Stimulated activated CD4-positive, alpha-beta T cell treated with anti-CD3 and anti-CD28 coated beads, Interleukin-4, amount 100 ng/mL, for 48 hours (primary cell): Measurements from ENCODE around the gene TMC3.
A peak's percentile ranks its signal among the peaks of the same experiment; 100 is the strongest.

Experiments used
- DNase-seq, 2 donors: peaks; one replicate each; pipeline ENCODE4 v3.0.0-alpha.2; 2020; ENCODE audit warnings: low read depth in 2 of 2

The TMC3 gene

DNA sequence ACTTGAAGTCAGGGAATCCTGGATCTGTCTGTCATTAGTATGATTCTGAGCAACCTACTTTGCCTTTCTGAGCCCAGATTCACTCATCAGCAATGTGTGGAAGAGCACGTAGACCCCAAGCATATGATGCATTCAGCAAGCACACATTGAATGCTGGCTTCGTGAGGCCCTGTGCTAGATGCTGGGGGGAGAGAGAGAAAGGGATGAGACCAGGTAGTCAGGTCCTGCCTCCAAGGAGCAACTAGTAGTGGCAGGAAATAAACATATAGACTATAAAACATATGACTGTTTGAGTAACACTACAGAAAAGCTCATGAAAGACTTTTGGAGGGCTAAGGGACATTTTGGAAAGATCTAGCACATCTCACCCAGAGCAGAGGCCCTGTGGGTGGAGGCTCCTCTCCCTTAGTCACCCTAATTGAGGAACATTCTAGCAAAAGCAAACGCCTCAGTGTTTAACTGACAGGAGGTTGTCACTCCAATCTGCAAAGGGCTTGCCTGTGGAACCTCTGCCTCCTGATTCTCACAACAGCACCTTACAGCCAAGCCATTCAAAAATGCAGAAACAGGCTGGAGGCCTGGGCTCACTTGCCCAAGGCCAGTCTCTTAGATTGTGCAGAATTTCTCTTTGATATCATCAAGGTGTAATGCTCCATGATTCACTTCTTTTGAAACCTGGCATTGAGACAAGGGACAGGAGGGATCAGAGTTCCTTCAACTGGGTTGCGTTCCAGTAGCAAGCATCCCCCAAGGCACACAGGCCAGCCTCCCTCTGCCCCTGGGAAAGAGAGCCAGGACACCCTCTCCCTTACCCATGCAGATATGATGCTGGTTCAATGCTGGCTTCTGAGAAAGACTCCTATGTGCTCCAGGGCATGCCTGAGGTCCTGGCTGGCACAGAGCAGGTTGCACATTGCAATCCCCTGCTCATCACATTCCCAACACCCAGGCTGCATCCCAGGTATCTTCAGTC, 76.1 kb downstream of the TMC3 start:
- DNase-seq: no peak

DNA sequence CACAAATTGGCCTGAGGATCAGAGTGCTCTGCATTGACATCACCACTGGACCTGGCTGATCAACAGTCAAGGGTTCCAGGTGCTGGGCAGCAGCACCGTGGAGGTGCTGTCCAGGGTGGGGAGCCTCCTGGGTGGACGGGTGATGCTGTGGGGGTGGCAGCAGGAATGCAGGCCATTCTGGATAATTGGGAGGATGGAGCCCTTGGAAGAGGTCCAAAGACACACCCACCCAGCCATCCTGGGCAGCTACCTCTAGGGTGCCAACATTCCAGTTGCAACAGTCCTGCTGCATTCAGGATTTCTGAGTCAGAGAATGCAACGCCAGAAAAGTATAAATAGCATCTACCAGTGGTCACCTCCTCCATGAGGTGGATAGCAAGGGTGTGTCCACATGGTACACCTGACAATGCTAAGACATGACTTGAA, 76.9 kb downstream of the TMC3 start:
- DNase-seq: no peak

- peak in 1 of 2 donors; percentile 69 for DNase-seq
Observed at GRCh38 chr15:81296673-81297072, 77.3 kb downstream of the TMC3 start.

- no peak for DNase-seq
Observed at GRCh38 chr15:81296186-81296585, 77.8 kb downstream of the TMC3 start.

GRCh38 chr15:81295486-81296121, 78.4 kb downstream of the TMC3 start:
- DNase-seq: no peak

DNA sequence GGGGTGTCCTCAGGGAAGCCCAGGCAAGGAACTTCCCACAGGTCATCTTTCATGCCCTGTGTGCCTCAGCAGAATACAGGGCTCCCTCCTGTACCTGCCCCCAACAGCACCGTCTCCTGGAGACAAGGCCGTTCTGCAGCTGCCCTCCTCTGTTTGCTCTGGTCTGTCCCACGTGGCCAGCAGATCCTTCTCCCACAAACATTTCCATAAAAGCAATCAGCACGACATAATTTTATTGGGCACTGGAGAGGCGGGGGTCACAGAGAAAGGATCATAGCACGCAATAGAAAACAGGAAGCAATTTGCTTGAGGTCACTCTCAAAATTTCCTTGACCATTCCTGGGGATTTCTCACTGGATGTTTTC, 79.5 kb downstream of the TMC3 start:
- no peak for DNase-seq

DNA sequence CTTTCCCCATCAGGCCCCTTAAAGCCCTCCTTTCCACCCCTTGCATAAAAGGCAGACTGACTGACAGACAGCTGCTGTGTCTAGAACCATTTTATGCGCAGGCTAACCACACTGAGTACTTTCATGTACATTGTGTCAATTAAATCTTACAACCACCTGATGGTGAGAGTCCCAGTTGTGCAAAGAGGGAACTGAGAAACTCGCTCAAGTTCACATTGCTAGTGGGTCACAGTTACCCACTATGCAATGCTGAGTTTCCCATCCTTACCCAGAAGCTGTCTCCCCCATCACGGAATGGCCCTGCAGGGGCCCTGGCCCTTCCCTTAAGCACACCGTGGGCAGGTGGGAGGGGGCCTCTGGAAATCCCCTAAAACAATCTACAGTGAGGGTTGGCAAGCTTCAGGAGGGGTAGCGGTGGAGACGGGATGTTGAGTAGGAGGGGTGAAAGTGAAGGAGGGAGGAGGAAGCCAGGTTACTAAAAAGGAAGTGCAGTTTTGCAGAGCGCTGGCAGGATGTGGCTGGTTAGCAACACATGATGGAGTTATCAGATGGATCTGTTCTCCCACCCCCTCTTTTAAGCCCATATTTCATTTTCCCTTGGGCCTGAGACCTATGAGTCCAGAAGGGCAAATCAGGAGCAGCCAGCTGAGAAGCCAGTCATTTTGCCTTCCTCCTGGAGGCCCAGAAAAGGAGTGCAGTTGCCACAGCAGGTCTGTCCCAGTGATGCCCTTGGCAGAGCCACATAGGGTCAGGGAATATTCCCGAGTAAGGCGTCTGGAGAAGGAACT, 80.1 kb downstream of the TMC3 start:
- peak; percentile 54 to 61 for DNase-seq

DNA sequence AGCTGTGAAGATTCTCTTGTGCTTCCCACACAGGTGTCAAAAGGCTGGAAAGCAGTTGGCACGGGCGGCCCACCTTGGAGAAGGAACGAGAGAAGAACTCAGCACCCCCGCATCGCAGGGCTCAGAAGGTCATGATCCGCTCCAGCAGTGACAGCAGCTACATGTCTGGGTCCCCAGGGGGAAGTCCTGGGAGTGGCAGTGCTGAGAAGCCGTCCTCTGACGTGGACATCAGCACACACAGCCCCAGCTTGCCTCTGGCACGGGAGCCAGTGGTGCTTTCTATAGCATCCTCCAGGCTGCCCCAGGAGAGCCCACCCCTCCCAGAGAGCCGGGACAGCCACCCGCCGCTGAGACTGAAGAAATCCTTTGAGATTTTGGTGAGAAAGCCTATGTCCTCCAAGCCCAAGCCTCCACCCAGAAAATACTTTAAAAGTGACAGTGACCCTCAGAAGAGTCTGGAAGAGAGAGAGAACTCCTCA, 81.5 kb downstream of the TMC3 start:
- DNase-seq: no peak

GRCh38 chr15:81291916-81292522, 82.0 kb downstream of the TMC3 start:
- DNase-seq: no peak

DNA sequence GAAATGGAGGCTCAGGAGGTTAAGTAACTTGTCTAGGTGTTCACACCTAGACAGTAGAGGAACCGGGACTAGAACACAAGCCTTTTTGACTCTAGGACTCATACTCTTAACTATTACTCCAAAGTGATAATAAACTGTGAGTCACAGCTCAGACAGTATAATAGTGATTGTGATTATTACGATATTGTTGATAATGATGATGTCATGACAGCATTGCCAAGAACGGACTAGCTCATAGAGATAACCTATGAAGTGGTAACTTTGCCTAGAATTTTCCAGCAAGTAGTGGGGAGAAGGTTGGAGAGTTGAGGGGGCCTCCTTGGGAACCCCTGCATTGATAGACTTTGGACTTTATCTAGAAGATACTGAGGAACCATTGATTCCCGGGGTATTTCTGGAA, 84.1 kb downstream of the TMC3 start:
- no peak for DNase-seq

- no peak for DNase-seq
Observed at GRCh38 chr15:81288616-81289015, 85.4 kb downstream of the TMC3 start.

- DNase-seq: no peak
Observed at GRCh38 chr15:81288040-81288439, 86.0 kb downstream of the TMC3 start.

GRCh38 chr15:81286621-81287121, 87.3 kb downstream of the TMC3 start:
- DNase-seq: no peak

GRCh38 chr15:81285461-81285860, 88.6 kb downstream of the TMC3 start:
- no peak for DNase-seq

- DNase-seq: no peak
Observed at GRCh38 chr15:81284256-81285031, 89.6 kb downstream of the TMC3 start.

GRCh38 chr15:81282911-81283310, 91.1 kb downstream of the TMC3 start:
- DNase-seq: no peak

- no peak for DNase-seq
Observed at GRCh38 chr15:81282606-81282895, 91.5 kb downstream of the TMC3 start.

GRCh38 chr15:81281766-81282605, 92.0 kb downstream of the TMC3 start:
- DNase-seq: no peak

GRCh38 chr15:81281456-81281735, 92.6 kb downstream of the TMC3 start:
- no peak for DNase-seq
